DOHH2 (cell line): ENCODE measurements around the gene EPB41L2.

ENCODE experiments used
- CTCF ChIP-seq: fragments of 200-600 bp; sonication (generic); IDR thresholded peaks from one replicate; pipeline ENCODE4 v1.5.1; 2014; ENCODE audit warnings: antibody characterized with exemption, mild to moderate bottlenecking, low read depth, low read length; ENCODE audit not compliant: poor library complexity, severe bottlenecking
- EZH2phosphoT487 ChIP-seq: fragments of 200-600 bp; sonication (generic); IDR thresholded peaks from 2 replicates; pipeline ENCODE4 v1.6.1; 2017; ENCODE audit warnings: borderline replicate concordance, mild to moderate bottlenecking, antibody characterized with exemption, low read length, moderate library complexity, mixed read lengths

GRCh38 chr6:131082335-131082734, 19.3 kb upstream of the EPB41L2 start:
- TF ChIP-seq CTCF: no peak
- no peak for TF ChIP-seq EZH2phosphoT487
